Neural cell (in vitro differentiated cells): ENCODE measurements around the gene TACC3.

Experiments used
- CTCF ChIP-seq: fragments of 450-650 bp; IDR thresholded peaks from 2 replicates; pipeline ENCODE4 v1.5.1; 2014; ENCODE audit warnings: antibody characterized with exemption, mild to moderate bottlenecking, moderate library complexity; ENCODE audit not compliant: poor library complexity, severe bottlenecking
- EZH2 ChIP-seq: fragments of 200-600, 300-800 bp; shearing (Covaris generic), sonication (generic); IDR thresholded peaks from 2 replicates; pipeline ENCODE4 v1.6.1; 2014; ENCODE audit warnings: antibody characterized with exemption, low read length, borderline replicate concordance, mild to moderate bottlenecking; ENCODE audit not compliant: insufficient read depth, poor library complexity, severe bottlenecking
- TAF1 ChIP-seq: IDR thresholded peaks from 2 replicates; pipeline ENCODE4 v1.6.1; 2012; ENCODE audit warnings: low read depth

DNA sequence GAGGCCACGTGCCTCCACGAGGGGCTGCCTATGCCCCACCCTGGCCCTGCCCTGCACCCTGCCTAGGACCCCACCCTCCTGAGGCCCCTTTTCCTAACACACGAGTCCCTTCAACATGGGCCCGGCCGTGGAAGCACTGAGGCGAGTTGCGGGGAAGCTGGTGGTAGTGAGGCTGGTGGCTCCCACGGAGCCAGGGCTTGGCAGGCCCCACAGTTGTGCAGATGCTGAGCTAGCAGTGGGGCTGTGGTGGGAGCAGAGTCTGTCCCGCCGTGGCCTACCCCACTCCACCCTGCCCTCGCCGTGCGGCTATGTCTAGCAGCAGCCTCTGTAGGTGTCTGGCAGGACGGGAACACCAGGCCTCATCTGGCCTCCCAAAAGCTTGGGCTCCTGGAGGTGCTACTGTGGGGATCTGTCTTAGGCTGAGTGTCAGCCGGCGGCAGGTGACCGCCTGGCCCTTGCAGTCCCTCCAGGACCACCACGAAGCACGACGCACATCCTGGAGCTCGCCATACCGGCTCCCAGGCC, 18.8 kb downstream of the TACC3 start:
- TF ChIP-seq CTCF, result no peak
- TF ChIP-seq EZH2, result no peak
- no peak for TF ChIP-seq TAF1
